Glutamatergic neuron (in vitro differentiated cells): ENCODE measurements around the gene CDSN. TPM values are rescaled to one million over a fixed set of nuclear protein-coding genes. Genes with fewer than 3 reads are reported as not detected.
A peak's percentile ranks its signal among the peaks of the same experiment; 100 is the strongest.

Experiments
- DNase-seq: peaks from one replicate; pipeline ENCODE4 v3.0.0; 2022
- H3K27ac Mint-ChIP-seq: one replicate; pipeline ENCODE4 v1.8.0; 2020; ENCODE audit warnings: mild to moderate bottlenecking, mixed read lengths, inconsistent platforms; ENCODE audit not compliant: unreplicated experiment
- H3K27me3 Mint-ChIP-seq: one replicate; pipeline ENCODE4 v1.8.0; 2020; ENCODE audit warnings: mild to moderate bottlenecking, moderate library complexity, mixed read lengths, inconsistent platforms; ENCODE audit not compliant: unreplicated experiment
- H3K36me3 Mint-ChIP-seq: one replicate; pipeline ENCODE4 v1.8.0; 2020; ENCODE audit warnings: mild to moderate bottlenecking, mixed read lengths, inconsistent platforms; ENCODE audit not compliant: unreplicated experiment
- H3K4me1 Mint-ChIP-seq: one replicate; pipeline ENCODE4 v1.8.0; 2020; ENCODE audit warnings: mild to moderate bottlenecking, low read depth, mixed read lengths, inconsistent platforms; ENCODE audit not compliant: unreplicated experiment
- H3K4me3 Mint-ChIP-seq: one replicate; pipeline ENCODE4 v1.8.0; 2020; ENCODE audit warnings: mild to moderate bottlenecking, mixed read lengths, inconsistent platforms; ENCODE audit not compliant: unreplicated experiment
- H3K9me3 Mint-ChIP-seq: one replicate; pipeline ENCODE4 v1.8.0; 2020; ENCODE audit warnings: mild to moderate bottlenecking, moderate library complexity, mixed read lengths, inconsistent platforms; ENCODE audit not compliant: unreplicated experiment
- total RNA-seq: library from RNA; stranded (reverse); fragmentation: NEBNext Ultra II Directional; extraction: Animal tissue kit (Norgen Biotek cat#: 25700); gene quantifications from one replicate; pipeline ENCODE4 v1.2.1, GENCODE V29; 2021; ENCODE audit not compliant: unreplicated experiment
- TF ChIP-seq, protein P1 (sequence below): fragments of 200-600 bp; sonication (generic); IDR thresholded peaks from one replicate; pipeline ENCODE4 v1.5.0; 2021; ENCODE audit not compliant: partially characterized antibody, unreplicated experiment

CDSN gene
- total RNA-seq, 1 donor from 2014 or later = not detected

DNA sequence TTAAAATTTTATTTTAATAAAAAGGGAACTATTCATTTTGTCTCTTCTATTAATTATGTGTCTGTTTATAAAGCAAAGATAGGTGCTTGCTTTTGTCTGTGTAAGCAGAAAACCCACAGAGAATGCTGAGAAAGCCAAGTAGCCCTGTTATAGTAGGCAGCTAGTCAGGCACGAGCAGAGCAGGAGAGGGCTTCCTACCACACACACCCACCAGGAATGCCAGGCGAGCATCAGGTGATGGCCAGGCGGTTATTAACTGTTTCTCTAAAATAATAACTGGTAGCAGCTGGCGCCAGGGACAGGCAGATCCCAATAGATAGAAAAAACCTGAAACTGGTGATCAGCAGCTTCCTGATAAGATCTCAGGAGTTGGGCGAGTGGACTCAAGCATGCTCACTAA lies 23.6 kb downstream of the CDSN start:
- H3K4me3 Mint-ChIP-seq = no peak overlapping the region
- DNase-seq = no peak
- no peaks in the 10 kb centered on the region for H3K9me3 Mint-ChIP-seq
- no peak overlapping the region for H3K27ac Mint-ChIP-seq
- H3K4me1 Mint-ChIP-seq = no peaks in the 10 kb centered on the region
- TF ChIP-seq, protein P1, sequence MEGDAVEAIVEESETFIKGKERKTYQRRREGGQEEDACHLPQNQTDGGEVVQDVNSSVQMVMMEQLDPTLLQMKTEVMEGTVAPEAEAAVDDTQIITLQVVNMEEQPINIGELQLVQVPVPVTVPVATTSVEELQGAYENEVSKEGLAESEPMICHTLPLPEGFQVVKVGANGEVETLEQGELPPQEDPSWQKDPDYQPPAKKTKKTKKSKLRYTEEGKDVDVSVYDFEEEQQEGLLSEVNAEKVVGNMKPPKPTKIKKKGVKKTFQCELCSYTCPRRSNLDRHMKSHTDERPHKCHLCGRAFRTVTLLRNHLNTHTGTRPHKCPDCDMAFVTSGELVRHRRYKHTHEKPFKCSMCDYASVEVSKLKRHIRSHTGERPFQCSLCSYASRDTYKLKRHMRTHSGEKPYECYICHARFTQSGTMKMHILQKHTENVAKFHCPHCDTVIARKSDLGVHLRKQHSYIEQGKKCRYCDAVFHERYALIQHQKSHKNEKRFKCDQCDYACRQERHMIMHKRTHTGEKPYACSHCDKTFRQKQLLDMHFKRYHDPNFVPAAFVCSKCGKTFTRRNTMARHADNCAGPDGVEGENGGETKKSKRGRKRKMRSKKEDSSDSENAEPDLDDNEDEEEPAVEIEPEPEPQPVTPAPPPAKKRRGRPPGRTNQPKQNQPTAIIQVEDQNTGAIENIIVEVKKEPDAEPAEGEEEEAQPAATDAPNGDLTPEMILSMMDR = no peak
- peaks cover 6% of the 10 kb centered on the region for H3K27me3 Mint-ChIP-seq
- no peaks in the 10 kb centered on the region for H3K36me3 Mint-ChIP-seq

DNA sequence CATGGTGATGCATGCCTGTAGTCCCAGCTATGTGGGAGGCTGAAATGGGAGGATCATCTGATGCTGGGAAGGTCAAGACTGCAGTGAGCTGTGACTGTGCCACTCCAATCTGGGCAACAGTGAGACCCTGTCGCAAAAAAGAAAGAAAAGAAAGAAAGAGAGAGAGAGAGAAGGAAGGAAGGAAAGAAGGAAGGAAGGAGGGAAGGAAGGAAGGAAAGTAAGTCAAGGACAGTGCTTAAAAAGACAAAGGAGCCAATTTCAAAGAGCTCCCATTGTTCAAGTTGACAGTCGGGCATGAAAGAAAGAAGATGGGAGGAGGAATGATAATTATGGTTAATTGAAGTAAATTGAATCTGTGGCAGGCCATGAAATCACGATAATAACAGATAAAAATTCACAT lies 24.0 kb downstream of the CDSN start:
- H3K4me3 Mint-ChIP-seq = no peak overlapping the region
- H3K27ac Mint-ChIP-seq = no peak overlapping the region
- TF ChIP-seq, protein P1 = no peak

DNA sequence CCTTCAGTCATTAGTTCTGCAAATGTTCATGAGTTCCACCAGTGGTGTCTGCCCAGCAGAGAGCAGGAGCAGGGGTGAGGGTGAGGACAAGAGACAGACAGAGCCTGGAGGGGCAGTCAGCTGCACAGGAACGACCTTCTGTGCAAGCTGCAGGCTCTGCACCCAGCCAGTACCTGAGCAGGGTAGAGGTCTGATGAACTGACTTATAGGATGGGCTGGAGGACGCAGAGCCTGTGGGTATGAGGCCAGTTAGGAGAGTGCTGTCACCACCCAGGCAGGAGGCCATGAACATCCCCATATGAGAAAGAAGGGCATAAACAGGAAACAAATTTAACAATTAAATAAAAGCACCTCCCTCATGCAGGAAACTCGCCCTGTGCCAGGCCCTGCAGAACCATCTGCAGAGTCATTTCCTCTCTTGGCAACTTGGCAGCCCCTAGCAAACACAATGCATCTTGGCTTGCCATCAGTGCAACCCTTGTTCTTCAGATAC lies 25.8 kb downstream of the CDSN start:
- Mint-ChIP-seq H3K4me3 (no peak overlapping the region), H3K27ac (peak overlapping the region; percentile 20), H3K27me3 (peaks cover 6% of the 10 kb centered on the region), H3K36me3 (no peaks in the 10 kb centered on the region), H3K9me3 (no peaks in the 10 kb centered on the region), H3K4me1 (no peaks in the 10 kb centered on the region)
- DNase-seq = no peak
- TF ChIP-seq, protein P1 = no peak

More for the DNA sequence above, 24.0 kb downstream of the CDSN start:
- Mint-ChIP-seq H3K27me3 (peaks cover 6% of the 10 kb centered on the region), H3K4me1 (no peaks in the 10 kb centered on the region), H3K36me3 (no peaks in the 10 kb centered on the region), H3K9me3 (no peaks in the 10 kb centered on the region)
- DNase-seq = no peak

DNA sequence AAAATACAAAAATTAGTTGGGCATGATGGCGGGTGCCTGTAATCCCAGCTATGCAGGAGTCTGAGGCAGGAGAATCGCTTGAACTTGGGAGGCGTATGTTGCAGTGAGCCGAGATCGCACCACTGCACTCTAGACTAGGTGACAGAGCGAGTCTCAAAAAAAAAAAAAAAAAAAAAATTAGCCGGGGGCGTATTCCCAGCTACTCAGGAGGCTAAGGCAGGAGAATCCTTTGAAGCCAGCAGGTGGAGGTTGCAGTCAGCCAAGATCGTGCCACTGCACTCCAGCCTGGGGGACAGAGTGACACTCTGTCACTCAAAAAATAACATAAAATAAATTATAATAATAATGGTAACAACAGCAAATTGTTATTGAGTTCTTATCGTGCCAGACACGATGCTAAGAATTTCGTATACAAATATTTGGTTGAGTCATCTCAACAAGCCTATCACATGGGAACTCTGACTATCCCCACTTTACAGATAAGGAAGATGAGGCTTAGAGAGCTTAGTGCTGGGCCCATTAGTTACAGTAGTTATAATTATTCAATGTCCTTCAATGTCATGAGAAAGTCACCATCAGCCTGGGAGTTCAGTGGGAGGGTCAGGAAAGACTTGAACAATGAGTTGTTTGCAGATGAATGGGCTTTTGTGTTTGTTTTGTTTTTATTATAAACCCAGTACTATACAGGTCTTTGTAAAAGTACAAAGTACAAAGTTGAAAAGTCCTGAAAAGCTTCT lies 27.3 kb downstream of the CDSN start:
- H3K27ac Mint-ChIP-seq = no peak overlapping the region
- TF ChIP-seq, protein P1 = no peak
- DNase-seq = no peak
- H3K9me3 Mint-ChIP-seq = no peaks in the 10 kb centered on the region
- peaks cover 6% of the 10 kb centered on the region for H3K27me3 Mint-ChIP-seq
- H3K4me1 Mint-ChIP-seq = no peaks in the 10 kb centered on the region
- H3K36me3 Mint-ChIP-seq = no peaks in the 10 kb centered on the region
- no peak overlapping the region for H3K4me3 Mint-ChIP-seq

DNA sequence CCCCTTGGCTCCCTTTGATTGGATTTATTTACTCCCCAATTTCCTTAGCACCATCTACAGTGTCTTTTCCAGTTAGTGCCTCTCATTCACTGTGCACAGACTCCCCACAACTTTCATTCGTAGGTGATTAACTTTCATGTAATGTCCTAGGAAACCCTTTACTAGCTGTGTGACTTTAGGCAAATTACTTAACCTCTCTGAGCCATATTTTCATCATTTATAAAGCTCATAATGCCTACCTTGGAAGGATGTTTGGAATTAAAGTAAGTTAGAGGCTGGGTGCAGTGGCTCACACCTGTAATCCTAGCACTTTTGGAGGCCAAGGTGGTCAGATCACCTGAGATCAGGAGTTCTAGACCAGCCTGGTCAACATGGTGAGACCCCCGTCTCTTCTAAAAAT lies 28.0 kb downstream of the CDSN start:
- Mint-ChIP-seq H3K4me3 (no peak overlapping the region), H3K36me3 (no peaks in the 10 kb centered on the region), H3K27me3 (peaks cover 6% of the 10 kb centered on the region), H3K27ac (no peak overlapping the region), H3K4me1 (peaks cover 2% of the 10 kb centered on the region), H3K9me3 (no peaks in the 10 kb centered on the region)
- TF ChIP-seq, protein P1 = no peak
- no peak for DNase-seq
